Left forelimb (tissue), 1 donor: ENCODE results near the gene PPP1R2.

Experiments used
- DNase-seq: peaks from one replicate; pipeline ENCODE4 v3.0.0-alpha.2; 2018; ENCODE audit warnings: low spot score

PPP1R2 gene

GRCh38 chr3:195565716-195566115 lies 22.6 kb upstream of the PPP1R2 start:
- no peak for DNase-seq

- no peak for DNase-seq
These were observed 20.2 kb upstream of the PPP1R2 start for GRCh38 chr3:195563317-195563716.

- no peak for DNase-seq
These were observed 16.7 kb upstream of the PPP1R2 start for GRCh38 chr3:195559723-195560409.

GRCh38 chr3:195558602-195559001 lies 15.5 kb upstream of the PPP1R2 start:
- DNase-seq: no peak

- no peak for DNase-seq
These were observed 14.2 kb upstream of the PPP1R2 start for GRCh38 chr3:195557322-195557721.

GRCh38 chr3:195556390-195556789 lies 13.3 kb upstream of the PPP1R2 start:
- no peak for DNase-seq

- no peak for DNase-seq
These were observed 12.0 kb upstream of the PPP1R2 start for GRCh38 chr3:195555110-195555509.

- no peak for DNase-seq
These were observed 11.3 kb upstream of the PPP1R2 start for GRCh38 chr3:195554458-195554857.

- DNase-seq: no peak
These were observed 10.1 kb upstream of the PPP1R2 start for GRCh38 chr3:195553268-195553667.

- DNase-seq: no peak
These were observed 8.4 kb upstream of the PPP1R2 start for GRCh38 chr3:195551381-195551978.

GRCh38 chr3:195550723-195551122 lies 7.6 kb upstream of the PPP1R2 start:
- no peak for DNase-seq

- no peak for DNase-seq
These were observed 6.9 kb upstream of the PPP1R2 start for GRCh38 chr3:195549931-195550519.

GRCh38 chr3:195548987-195549386 lies 5.9 kb upstream of the PPP1R2 start:
- no peak for DNase-seq

- no peak for DNase-seq
These were observed 5.4 kb upstream of the PPP1R2 start for GRCh38 chr3:195548501-195548900.

GRCh38 chr3:195548006-195548405 lies 4.9 kb upstream of the PPP1R2 start:
- no peak for DNase-seq

- DNase-seq: no peak
These were observed 3.0 kb upstream of the PPP1R2 start for GRCh38 chr3:195546130-195546560.

- no peak for DNase-seq
These were observed 1.5 kb upstream of the PPP1R2 start for GRCh38 chr3:195544634-195545033.

GRCh38 chr3:195544230-195544536 lies 1.1 kb upstream of the PPP1R2 start:
- no peak for DNase-seq

GRCh38 chr3:195543500-195544229 lies 540 bp upstream of the PPP1R2 start:
- no peak for DNase-seq

GRCh38 chr3:195542316-195542697 lies 818 bp downstream of the PPP1R2 start:
- DNase-seq: no peak

- no peak for DNase-seq
These were observed 2.6 kb downstream of the PPP1R2 start for GRCh38 chr3:195540511-195540910.

- DNase-seq: no peak
These were observed 3.1 kb downstream of the PPP1R2 start for GRCh38 chr3:195540027-195540426.

- no peak for DNase-seq
These were observed 3.6 kb downstream of the PPP1R2 start for GRCh38 chr3:195539479-195539878.
